ENCODE data around the gene ACVR2B. TPM values are rescaled to one million over a fixed set of nuclear protein-coding genes. Genes with fewer than 3 reads are reported as not detected.

Gene ACVR2B
- total and polyA plus RNA-seq, 2 of the 13 experiments (the other 11 are each of a cell fraction or from before 2014, with no cell fraction given) = 10.0 to 12.7 TPM

DNA sequence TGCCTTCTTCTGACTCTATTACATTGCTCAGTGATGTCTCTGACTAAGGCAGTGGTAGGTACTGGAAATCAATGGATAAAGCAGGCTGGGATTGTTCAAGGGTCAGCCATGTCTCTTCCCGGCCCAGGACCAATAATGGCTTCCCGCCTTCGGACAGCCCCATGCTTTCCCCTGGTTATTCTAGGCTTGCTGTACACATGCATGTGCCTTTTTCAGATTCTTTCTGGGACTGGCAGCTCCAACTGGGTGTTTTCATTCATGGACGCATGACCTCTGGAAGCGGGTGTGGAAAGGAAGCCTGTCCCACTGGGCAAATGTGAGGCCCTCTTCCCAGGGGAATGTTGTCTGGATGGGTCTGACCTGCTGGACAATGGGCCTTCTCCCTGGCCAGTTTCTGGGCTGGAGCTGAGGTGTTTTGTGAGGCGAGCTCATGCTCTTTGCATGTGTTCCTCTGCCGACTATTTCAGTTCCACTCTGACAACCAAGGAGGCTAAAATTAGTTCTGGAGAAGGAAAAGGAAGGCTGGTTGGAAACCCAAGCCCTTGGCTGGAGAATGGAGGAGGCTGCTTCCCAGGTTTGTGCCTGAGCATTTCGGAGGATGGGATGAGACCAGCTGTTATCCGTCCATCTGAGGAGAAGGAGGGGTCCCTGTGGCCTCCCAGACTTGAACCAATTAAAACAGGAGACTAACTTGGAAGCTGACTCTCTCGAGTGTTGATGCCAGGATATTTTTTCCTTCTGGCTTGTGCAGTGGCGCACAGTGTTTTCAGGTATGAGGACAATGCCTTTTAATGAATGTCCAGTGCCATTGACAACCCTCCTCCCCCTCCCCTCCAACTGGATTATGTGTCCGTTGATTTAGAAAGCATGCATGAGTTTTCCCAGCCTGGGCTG lies 6.9 kb downstream of the ACVR2B start:
- CTCF ChIA-PET (ENCODE audit: low intra/inter-chr PET ratio, low total read pairs) = no interaction called here
- Histone ChIP-seq H3K79me2 (ENCODE audit: insufficient read depth, low read length) (peaks cover 87% of the 10 kb centered on the region), H3K27ac (ENCODE audit: extremely low read length, insufficient read depth, low read length) (no peak overlapping the region), H3K9me3 (ENCODE audit: low read length) (no peaks in the 10 kb centered on the region), H4K20me1 (ENCODE audit: insufficient read depth, low read length) (peaks cover 61% of the 10 kb centered on the region), H3K27me3 (ENCODE audit: control insufficient read depth in 1 of 2, insufficient read depth in 2 of 2, low read length in 2 of 2) (no peaks in the 10 kb centered on the region), H3K4me1 (ENCODE audit: insufficient read depth, low read length) (peaks cover 31% of the 10 kb centered on the region), H3K4me2 (ENCODE audit: low read depth, low read length) (no peak overlapping the region), H3K36me3 (replicated peaks in 1 of 2; ENCODE audit: control insufficient read depth in 1 of 2, insufficient read depth in 2 of 2, low read length in 2 of 2) (peaks cover 0 to 8% of the 10 kb centered on the region in 2 experiments; a peak in 2 of 5 replicates), H2AFZ (ENCODE audit: low read length) (no peak overlapping the region), H3K4me3 (replicated peaks in 1 of 3; ENCODE audit: insufficient read depth in 1 of 3, low read depth in 2 of 3, low read length in 3 of 3) (no peak overlapping the region), H3K9ac (ENCODE audit: insufficient read depth, low read depth, low read length) (no peak overlapping the region)
- in situ Hi-C loops (cut with HindIII; ENCODE audit: extremely low pct_ligation_motif_present, low pct_unique_long_range_greater_than_20kb) (loop anchor here (25.0 kb wide), 1 partner anchor 323 kb away; the partner anchor contains the start of genes ACAA1 and MYD88), intact Hi-C loops (cut with micrococcal nuclease; ENCODE audit: unreplicated experiment) (no loop called here)
- 94% methylated on average over 10 of the region's 12 CpGs for WGBS (ENCODE audit: low lambda C conversion rate)
- ATAC-seq = no peak
- no peak for DNase-seq (ENCODE audit: low spot score)
- POLR2A ChIA-PET = no interaction called here
- no peak for FAIRE-seq
- no TSS peak for BruUV-seq (replicated peaks)
- TF ChIP-seq ZNF75D (CRISPR knock-in tag; IDR thresholded peaks at IDR 0.05; ENCODE audit: borderline replicate concordance) (no peak), TBL1XR1 (IDR thresholded peaks at IDR 0.05; ENCODE audit: borderline replicate concordance, low read length, partially characterized antibody) (no peak), ZNF761 (CRISPR knock-in tag; conservative IDR thresholded peaks at IDR 0.05) (no peak), RFXAP (CRISPR knock-in tag; IDR thresholded peaks at IDR 0.05; ENCODE audit: borderline replicate concordance) (no peak), ZIK1 (CRISPR knock-in tag; IDR thresholded peaks at IDR 0.05; ENCODE audit: borderline replicate concordance, low read depth) (no peak), MTA3 (CRISPR knock-in tag; IDR thresholded peaks at IDR 0.05) (no peak), ZSCAN21 (CRISPR knock-in tag; IDR thresholded peaks at IDR 0.05; ENCODE audit: borderline replicate concordance) (no peak), PHF20 (CRISPR knock-in tag; IDR thresholded peaks at IDR 0.05) (no peak), HDAC6 (IDR thresholded peaks at IDR 0.05; ENCODE audit: low read depth, low read length) (no peak), NR2F2 (IDR thresholded peaks at IDR 0.05; ENCODE audit: borderline replicate concordance, low read depth) (no peak), FOXC1 (CRISPR knock-in tag; IDR thresholded peaks at IDR 0.05; ENCODE audit: borderline replicate concordance) (no peak), KDM4B (CRISPR knock-in tag; IDR thresholded peaks at IDR 0.05) (no peak)
- TF ChIP-seq, protein P1, sequence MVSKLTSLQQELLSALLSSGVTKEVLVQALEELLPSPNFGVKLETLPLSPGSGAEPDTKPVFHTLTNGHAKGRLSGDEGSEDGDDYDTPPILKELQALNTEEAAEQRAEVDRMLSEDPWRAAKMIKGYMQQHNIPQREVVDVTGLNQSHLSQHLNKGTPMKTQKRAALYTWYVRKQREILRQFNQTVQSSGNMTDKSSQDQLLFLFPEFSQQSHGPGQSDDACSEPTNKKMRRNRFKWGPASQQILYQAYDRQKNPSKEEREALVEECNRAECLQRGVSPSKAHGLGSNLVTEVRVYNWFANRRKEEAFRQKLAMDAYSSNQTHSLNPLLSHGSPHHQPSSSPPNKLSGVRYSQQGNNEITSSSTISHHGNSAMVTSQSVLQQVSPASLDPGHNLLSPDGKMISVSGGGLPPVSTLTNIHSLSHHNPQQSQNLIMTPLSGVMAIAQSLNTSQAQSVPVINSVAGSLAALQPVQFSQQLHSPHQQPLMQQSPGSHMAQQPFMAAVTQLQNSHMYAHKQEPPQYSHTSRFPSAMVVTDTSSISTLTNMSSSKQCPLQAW (CRISPR knock-in tag; IDR thresholded peaks at IDR 0.05) = no peak
- TF ChIP-seq, protein P2, sequence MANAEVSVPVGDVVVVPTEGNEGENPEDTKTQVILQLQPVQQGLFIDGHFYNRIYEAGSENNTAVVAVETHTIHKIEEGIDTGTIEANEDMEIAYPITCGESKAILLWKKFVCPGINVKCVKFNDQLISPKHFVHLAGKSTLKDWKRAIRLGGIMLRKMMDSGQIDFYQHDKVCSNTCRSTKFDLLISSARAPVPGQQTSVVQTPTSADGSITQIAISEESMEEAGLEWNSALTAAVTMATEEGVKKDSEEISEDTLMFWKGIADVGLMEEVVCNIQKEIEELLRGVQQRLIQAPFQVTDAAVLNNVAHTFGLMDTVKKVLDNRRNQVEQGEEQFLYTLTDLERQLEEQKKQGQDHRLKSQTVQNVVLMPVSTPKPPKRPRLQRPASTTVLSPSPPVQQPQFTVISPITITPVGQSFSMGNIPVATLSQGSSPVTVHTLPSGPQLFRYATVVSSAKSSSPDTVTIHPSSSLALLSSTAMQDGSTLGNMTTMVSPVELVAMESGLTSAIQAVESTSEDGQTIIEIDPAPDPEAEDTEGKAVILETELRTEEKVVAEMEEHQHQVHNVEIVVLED (CRISPR knock-in tag; IDR thresholded peaks at IDR 0.05; ENCODE audit: borderline replicate concordance) = no peak
- TF ChIP-seq, protein P3, sequence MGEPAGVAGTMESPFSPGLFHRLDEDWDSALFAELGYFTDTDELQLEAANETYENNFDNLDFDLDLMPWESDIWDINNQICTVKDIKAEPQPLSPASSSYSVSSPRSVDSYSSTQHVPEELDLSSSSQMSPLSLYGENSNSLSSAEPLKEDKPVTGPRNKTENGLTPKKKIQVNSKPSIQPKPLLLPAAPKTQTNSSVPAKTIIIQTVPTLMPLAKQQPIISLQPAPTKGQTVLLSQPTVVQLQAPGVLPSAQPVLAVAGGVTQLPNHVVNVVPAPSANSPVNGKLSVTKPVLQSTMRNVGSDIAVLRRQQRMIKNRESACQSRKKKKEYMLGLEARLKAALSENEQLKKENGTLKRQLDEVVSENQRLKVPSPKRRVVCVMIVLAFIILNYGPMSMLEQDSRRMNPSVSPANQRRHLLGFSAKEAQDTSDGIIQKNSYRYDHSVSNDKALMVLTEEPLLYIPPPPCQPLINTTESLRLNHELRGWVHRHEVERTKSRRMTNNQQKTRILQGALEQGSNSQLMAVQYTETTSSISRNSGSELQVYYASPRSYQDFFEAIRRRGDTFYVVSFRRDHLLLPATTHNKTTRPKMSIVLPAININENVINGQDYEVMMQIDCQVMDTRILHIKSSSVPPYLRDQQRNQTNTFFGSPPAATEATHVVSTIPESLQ (CRISPR knock-in tag; conservative IDR thresholded peaks at IDR 0.05) = no peak

All from HepG2 (cell line).